ENCODE data around the gene APOBR. TPM values are rescaled to one million over a fixed set of nuclear protein-coding genes. Genes with fewer than 3 reads are reported as not detected.

The APOBR gene
- total RNA-seq, 6 experiments from 2014 or later, result not detected

DNA sequence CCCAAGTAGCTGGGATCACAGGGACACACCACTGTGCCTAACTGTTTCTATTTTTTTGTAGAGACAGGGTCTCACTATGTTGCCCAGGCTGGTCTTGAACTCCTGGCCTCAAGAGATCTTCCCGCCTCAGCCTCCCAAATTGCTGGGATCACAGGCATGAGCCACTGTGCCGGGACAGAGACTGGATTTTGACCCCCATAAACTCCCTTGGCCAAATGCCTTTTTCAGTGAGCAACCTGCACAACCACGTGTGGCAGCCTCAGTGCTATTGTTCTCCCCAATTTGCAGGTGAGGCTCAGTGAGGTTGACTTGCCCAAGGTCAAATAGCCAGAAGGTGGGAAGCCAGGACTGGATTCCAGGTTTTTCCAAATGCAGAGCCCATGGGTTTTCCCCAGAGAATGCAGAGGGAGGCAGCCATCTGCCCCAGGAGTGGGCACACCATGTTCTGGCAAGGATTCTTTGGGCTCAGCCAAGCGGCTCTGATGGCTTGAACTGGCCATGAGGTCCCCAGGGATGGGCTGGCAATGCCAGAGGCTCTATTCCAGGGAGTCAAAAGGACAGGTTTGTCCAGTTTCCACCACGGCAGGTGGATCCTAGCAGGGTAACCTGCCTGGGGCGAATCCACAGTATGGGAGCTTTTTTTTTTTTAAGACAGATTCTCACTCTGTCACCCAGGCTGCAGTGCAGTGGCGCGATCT is 10.4 kb downstream of the APOBR start:
- Mint-ChIP-seq H3K4me1 (ENCODE audit: low read depth) (no peaks in the 10 kb centered on the region), H3K27me3 (ENCODE audit: insufficient read depth) (peaks cover 26% of the 10 kb centered on the region), H3K27ac (no peak overlapping the region), H3K36me3 (ENCODE audit: low read depth) (no peaks in the 10 kb centered on the region), H3K9me3 (no peaks in the 10 kb centered on the region), H3K4me3 (no peak overlapping the region)
- TF ChIP-seq CTCF (IDR thresholded peaks at IDR 0.05), result no peak
- DNase-seq, result no peak

DNA sequence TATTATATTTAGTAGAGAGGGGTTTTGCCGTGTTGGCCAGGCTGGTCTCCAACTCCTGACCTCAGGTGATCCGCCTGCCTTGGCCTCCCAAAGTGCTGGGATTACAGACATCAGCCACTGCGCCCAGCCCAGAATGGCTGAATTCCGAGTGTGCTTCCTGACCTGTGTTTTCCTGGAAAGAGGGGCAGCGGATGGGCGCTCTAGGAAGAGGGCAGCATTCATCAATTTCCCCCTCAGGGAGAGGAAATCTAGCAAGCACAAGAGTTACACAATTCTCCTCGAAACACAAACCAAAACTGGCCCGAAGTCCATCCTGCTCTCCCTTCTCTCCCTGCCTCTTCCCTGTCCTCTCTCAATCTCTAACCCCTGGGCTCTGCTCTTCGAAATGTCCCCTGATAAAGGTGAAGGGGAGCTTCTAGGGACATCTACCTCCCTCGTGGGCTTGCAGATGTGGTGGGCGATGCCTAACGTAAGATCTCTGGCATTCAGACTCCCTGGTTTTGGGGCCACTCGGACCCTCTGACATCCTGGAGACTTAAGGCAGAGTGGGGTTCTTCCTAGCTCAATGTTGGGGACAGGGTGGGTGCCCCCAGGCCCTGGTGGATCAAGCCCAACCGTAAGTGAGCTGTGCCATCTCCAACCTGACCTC is 11.2 kb downstream of the APOBR start:
- H3K36me3 Mint-ChIP-seq (ENCODE audit: low read depth), result no peaks in the 10 kb centered on the region
- H3K27ac Mint-ChIP-seq, result no peak overlapping the region
- H3K27me3 Mint-ChIP-seq (ENCODE audit: insufficient read depth), result peaks cover 30% of the 10 kb centered on the region
- TF ChIP-seq CTCF (IDR thresholded peaks at IDR 0.05), result no peak
- no peak for DNase-seq
- no peaks in the 10 kb centered on the region for H3K9me3 Mint-ChIP-seq
- H3K4me1 Mint-ChIP-seq (ENCODE audit: low read depth), result no peaks in the 10 kb centered on the region
- H3K4me3 Mint-ChIP-seq, result no peak overlapping the region

GRCh38 chr16:28511031-28511430 is 16.6 kb downstream of the APOBR start:
- no peak for DNase-seq
- TF ChIP-seq CTCF (IDR thresholded peaks at IDR 0.05), result no peak
- no peaks in the 10 kb centered on the region for H3K36me3 Mint-ChIP-seq (ENCODE audit: low read depth)
- no peaks in the 10 kb centered on the region for H3K4me1 Mint-ChIP-seq (ENCODE audit: low read depth)
- H3K4me3 Mint-ChIP-seq, result no peak overlapping the region
- H3K27me3 Mint-ChIP-seq (ENCODE audit: insufficient read depth), result peaks cover 17% of the 10 kb centered on the region
- no peaks in the 10 kb centered on the region for H3K9me3 Mint-ChIP-seq
- H3K27ac Mint-ChIP-seq, result no peak overlapping the region

DNA sequence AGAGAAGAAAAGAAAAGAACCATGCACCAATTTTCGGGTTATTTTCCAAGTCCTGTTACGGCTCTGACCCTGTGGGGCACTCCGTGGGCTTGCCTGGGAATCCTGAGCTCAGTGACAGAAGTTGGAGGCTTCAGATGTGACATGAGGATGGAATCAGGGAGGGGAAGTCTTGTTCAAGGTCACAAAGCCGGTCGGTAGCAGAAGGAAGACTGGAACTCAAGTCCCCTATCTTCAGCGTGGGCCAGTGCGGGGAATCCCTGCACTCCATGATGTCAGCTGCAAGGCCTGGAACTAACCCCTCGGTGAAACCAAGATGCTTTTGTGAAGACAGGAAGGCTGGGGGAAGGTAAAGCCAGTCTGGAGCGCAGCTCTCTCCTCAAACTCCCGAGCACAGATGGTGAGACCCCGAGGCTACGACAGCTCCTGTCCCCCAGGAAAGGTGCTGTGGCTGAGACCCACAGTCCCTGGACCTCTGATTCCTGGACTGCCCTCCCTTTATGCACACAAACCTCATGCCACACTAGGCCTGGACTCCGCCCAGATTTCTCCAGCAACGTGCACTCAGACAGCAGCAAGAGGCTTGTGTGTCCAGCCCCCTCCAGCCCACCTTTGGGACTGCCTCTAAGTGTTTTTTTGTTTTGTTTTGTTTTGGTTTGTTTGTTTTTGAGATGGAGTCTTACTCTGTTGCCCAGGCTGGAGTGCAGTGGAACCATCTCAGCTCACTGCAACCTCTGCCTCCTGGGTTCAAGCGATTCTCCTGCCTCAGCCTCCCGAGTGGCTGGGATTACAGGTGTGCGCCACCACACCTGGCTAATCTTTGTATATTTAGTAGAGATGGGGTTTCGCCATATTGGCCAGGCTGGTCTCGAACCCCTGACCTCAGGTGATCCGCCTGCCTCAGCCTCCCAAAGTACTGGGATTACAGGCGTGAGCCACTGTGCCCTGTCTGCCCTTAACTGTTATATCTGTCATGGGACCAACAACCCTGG is 17.7 kb downstream of the APOBR start:
- Mint-ChIP-seq H3K9me3 (no peaks in the 10 kb centered on the region), H3K27ac (no peak overlapping the region), H3K27me3 (ENCODE audit: insufficient read depth) (peaks cover 11% of the 10 kb centered on the region), H3K4me3 (no peak overlapping the region), H3K4me1 (ENCODE audit: low read depth) (no peaks in the 10 kb centered on the region), H3K36me3 (ENCODE audit: low read depth) (no peaks in the 10 kb centered on the region)
- no peak for TF ChIP-seq CTCF (IDR thresholded peaks at IDR 0.05)
- no peak for DNase-seq

GRCh38 chr16:28513484-28514181 is 19.2 kb downstream of the APOBR start:
- no peak for DNase-seq
- Mint-ChIP-seq H3K27me3 (ENCODE audit: insufficient read depth) (peaks cover 6% of the 10 kb centered on the region), H3K4me3 (no peak overlapping the region), H3K36me3 (ENCODE audit: low read depth) (no peaks in the 10 kb centered on the region), H3K27ac (no peak overlapping the region), H3K9me3 (no peaks in the 10 kb centered on the region), H3K4me1 (ENCODE audit: low read depth) (no peaks in the 10 kb centered on the region)
- no peak for TF ChIP-seq CTCF (IDR thresholded peaks at IDR 0.05)
